HepG2 (cell line): ENCODE results near the gene PTMA. TPM values are rescaled to one million over a fixed set of nuclear protein-coding genes. Genes with fewer than 3 reads are reported as not detected.
A peak's percentile ranks its signal among the peaks of the same experiment; 100 is the strongest.

Source experiments
- ATRX ChIP-seq: sonication (generic); formaldehyde crosslinking; IDR thresholded peaks from 2 replicates; pipeline ENCODE4 v1.4.0; 2020; ENCODE audit warnings: missing genetic modification reagents, borderline replicate concordance
- GTF3A ChIP-seq: sonication (generic); formaldehyde crosslinking; conservative IDR thresholded peaks from 2 replicates; pipeline ENCODE4 v1.4.0; 2020; ENCODE audit warnings: mild to moderate bottlenecking, missing genetic modification reagents
- MEF2D ChIP-seq: sonication (generic); formaldehyde crosslinking; IDR thresholded peaks from 2 replicates; pipeline ENCODE4 v1.5.1; 2020; ENCODE audit warnings: mild to moderate bottlenecking, missing genetic modification reagents
- NCOA2 ChIP-seq: sonication (generic); formaldehyde crosslinking; IDR thresholded peaks from 2 replicates; pipeline ENCODE4 v1.8.0; 2022; ENCODE audit warnings: inconsistent platforms
- NFRKB ChIP-seq: fragments of 450-650 bp; IDR thresholded peaks from 2 replicates; pipeline ENCODE4 v1.6.1; 2017
- POGZ ChIP-seq: sonication (generic); formaldehyde crosslinking; IDR thresholded peaks from 2 replicates; pipeline ENCODE4 v1.4.0; 2020; ENCODE audit warnings: mild to moderate bottlenecking, missing genetic modification reagents
- SOX6 ChIP-seq, 2 experiments: fragments of 450-650 bp in 1 of 2; sonication (generic) in 1 of 2; formaldehyde crosslinking in 1 of 2; IDR thresholded peaks; 2 replicates each; pipeline versions ENCODE4 v1.4.0 to v1.6.1; 2017 to 2020; ENCODE audit warnings: antibody characterized with exemption in 1 of 2, mild to moderate bottlenecking in 1 of 2, missing genetic modification reagents in 1 of 2
- TEAD2 ChIP-seq: sonication (generic); formaldehyde crosslinking; IDR thresholded peaks from 2 replicates; pipeline ENCODE4 v1.9.0; 2021; ENCODE audit warnings: missing genetic modification reagents
- YEATS4 ChIP-seq: sonication (generic); formaldehyde crosslinking; IDR thresholded peaks from 2 replicates; pipeline ENCODE4 v1.4.0; 2020; ENCODE audit warnings: missing genetic modification reagents, borderline replicate concordance
- ZFP36L1 ChIP-seq: sonication (generic); formaldehyde crosslinking; IDR thresholded peaks from 2 replicates; pipeline ENCODE4 v1.8.0; 2022; ENCODE audit warnings: mild to moderate bottlenecking, missing genetic modification reagents, moderate library complexity
- ZFP62 ChIP-seq: sonication (generic); formaldehyde crosslinking; IDR thresholded peaks from 2 replicates; pipeline ENCODE4 v1.4.0; 2020; ENCODE audit warnings: missing genetic modification reagents
- ZFP91 ChIP-seq: sonication (generic); formaldehyde crosslinking; IDR thresholded peaks from 2 replicates; pipeline ENCODE4 v1.9.0; 2022; ENCODE audit warnings: missing genetic modification reagents, mild to moderate bottlenecking, borderline replicate concordance
- ZKSCAN1 ChIP-seq: fragments of 150-350 bp; IDR thresholded peaks from 2 replicates; pipeline ENCODE4 v1.6.1; 2014; ENCODE audit warnings: low read length
- ZMYM2 ChIP-seq: sonication (generic); formaldehyde crosslinking; IDR thresholded peaks from 2 replicates; pipeline ENCODE4 v1.8.0; 2022; ENCODE audit warnings: mild to moderate bottlenecking, missing genetic modification reagents
- ZNF513 ChIP-seq: sonication (generic); formaldehyde crosslinking; conservative IDR thresholded peaks from 2 replicates; pipeline ENCODE4 v1.5.0; 2020; ENCODE audit warnings: missing genetic modification reagents
- polyA plus RNA-seq, 8 experiments: library from polyadenylated mRNA; depleted of rRNA in 3 of 8; stranded (reverse) in 7 of 8; unstranded in 1 of 8; fragments of >200 nt; fragmentation: Illumina TruSeq in 4 of 8; extraction: Trizol in 4 of 8; gene quantifications; 2 replicates each; pipeline versions ENCODE4 v1.2.1 to v1.2.3, GENCODE V29; 2011 to 2016; ENCODE audit warnings: low read depth in 4 of 8, missing spikeins in 1 of 8, mixed read lengths in 1 of 8; ENCODE audit not compliant: insufficient read depth in 1 of 8
- total RNA-seq, 5 experiments: library from RNA; depleted of rRNA; stranded (reverse); fragments of >200 nt; fragmentation: Illumina TruSeq; extraction: Trizol; gene quantifications; 2 replicates each; pipeline ENCODE4 v1.2.3, GENCODE V29; 2016; ENCODE audit warnings: low read depth in 1 of 5
- TF ChIP-seq, protein P1 (sequence below): sonication (generic); formaldehyde crosslinking; IDR thresholded peaks from 2 replicates; pipeline ENCODE4 v1.4.0; 2020; ENCODE audit warnings: missing genetic modification reagents; ENCODE audit errors: not compliant biosample characterization
- TF ChIP-seq, protein P2 (sequence below): sonication (generic); formaldehyde crosslinking; IDR thresholded peaks from 2 replicates; pipeline ENCODE4 v1.8.0; 2022; ENCODE audit warnings: low read depth, missing genetic modification reagents
- TF ChIP-seq, protein P3 (sequence below): sonication (generic); formaldehyde crosslinking; IDR thresholded peaks from 2 replicates; pipeline ENCODE4 v1.4.0; 2020; ENCODE audit warnings: mild to moderate bottlenecking, missing genetic modification reagents

Gene PTMA
- total and polyA plus RNA-seq, 2 of the 13 experiments (the other 11 are each of a cell fraction or from before 2014, with no cell fraction given), result 190 to 1,086 TPM

DNA sequence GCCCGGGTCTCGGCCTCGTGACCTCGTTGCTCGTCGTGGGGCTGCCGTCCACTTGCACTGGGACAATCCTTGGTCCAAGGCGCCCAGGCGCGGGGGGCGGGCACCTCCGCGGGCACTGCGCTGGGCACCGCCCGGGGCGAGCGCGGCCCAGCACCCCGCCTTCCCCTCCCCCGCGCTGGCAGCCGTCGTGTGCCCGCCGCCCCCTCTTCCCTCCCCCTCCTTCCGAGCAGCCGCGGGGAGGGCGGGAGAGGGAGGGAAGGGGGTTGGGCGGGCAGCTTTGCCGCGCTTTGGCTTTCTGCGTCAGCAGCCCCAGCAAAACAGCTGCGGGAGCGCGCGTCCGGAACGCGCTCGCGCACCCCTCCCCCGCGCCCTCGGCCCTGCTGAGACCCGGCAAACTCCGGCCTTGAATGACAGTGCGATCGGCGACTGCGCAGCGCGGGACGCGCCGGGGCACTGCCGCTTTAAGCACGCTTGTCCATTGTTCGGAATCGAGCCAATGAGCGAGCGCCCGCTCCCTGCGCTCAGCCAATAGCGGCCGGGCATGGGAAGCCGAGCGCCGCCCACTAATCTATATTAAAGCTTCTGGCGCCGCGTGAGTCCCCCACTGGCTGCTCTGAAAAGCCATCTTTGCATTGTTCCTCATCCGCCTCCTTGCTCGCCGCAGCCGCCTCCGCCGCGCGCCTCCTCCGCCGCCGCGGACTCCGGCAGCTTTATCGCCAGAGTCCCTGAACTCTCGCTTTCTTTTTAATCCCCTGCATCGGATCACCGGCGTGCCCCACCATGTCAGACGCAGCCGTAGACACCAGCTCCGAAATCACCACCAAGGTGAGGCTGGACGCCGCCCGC, at the start of gene PTMA (continued):
- peak; percentile 37; the same call in 1 of the 2 replicates for TF ChIP-seq MEF2D
- no peak for TF ChIP-seq NCOA2
- no peak for TF ChIP-seq ZKSCAN1
- TF ChIP-seq ATRX (CRISPR knock-in tag), result no peak
- TF ChIP-seq ZMYM2, result no peak
- TF ChIP-seq, protein P1, sequence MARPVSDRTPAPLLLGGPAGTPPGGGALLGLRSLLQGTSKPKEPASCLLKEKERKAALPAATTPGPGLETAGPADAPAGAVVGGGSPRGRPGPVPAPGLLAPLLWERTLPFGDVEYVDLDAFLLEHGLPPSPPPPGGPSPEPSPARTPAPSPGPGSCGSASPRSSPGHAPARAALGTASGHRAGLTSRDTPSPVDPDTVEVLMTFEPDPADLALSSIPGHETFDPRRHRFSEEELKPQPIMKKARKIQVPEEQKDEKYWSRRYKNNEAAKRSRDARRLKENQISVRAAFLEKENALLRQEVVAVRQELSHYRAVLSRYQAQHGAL (CRISPR knock-in tag), result no peak
- TF ChIP-seq ZNF513 (CRISPR knock-in tag), result no peak
- TF ChIP-seq, protein P2, sequence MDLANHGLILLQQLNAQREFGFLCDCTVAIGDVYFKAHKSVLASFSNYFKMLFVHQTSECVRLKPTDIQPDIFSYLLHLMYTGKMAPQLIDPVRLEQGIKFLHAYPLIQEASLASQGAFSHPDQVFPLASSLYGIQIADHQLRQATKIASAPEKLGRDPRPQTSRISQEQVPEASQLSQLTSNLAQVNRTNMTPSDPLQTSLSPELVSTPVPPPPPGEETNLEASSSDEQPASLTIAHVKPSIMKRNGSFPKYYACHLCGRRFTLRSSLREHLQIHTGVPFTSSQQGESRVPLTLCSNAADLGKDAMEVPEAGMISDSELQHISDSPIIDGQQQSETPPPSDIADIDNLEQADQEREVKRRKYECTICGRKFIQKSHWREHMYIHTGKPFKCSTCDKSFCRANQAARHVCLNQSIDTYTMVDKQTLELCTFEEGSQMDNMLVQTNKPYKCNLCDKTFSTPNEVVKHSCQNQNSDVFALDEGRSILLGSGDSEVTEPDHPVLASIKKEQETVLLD (CRISPR knock-in tag), result peak; percentile 79
- 0 out of 2 replicates have a peak, but pooled peaks have one; percentile 56 for TF ChIP-seq ZFP36L1 (CRISPR knock-in tag)
- no peak for TF ChIP-seq GTF3A
- TF ChIP-seq YEATS4 (CRISPR knock-in tag), result peak; percentile 60; the same call in 1 of the 2 replicates
- peak; percentile 100 for TF ChIP-seq ZFP91 (CRISPR knock-in tag)
- TF ChIP-seq, protein P3, sequence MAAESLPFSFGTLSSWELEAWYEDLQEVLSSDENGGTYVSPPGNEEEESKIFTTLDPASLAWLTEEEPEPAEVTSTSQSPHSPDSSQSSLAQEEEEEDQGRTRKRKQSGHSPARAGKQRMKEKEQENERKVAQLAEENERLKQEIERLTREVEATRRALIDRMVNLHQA, result no peak
- TF ChIP-seq POGZ (CRISPR knock-in tag), result peak; percentile 78; the same call in 1 of the 2 replicates
- TF ChIP-seq SOX6 (IDR thresholded peaks at IDR 0.05), result no peak; the same call in 1 of the 2 replicates
- TF ChIP-seq SOX6 (CRISPR knock-in tag; IDR thresholded peaks at IDR 0.05), result peak; percentile 100
- no peak for TF ChIP-seq NFRKB
- no peak for TF ChIP-seq ZFP62
- no peak for TF ChIP-seq TEAD2 (CRISPR knock-in tag)
